ENCODE data around the gene PDLIM5.

Gene PDLIM5

GRCh38 chr4:94673961-94674360, 222.2 kb downstream of the PDLIM5 start:
- H3K36me3 ChIP-seq (ENCODE audit: control insufficient read depth, insufficient read depth, low read length): no peaks in the 10 kb centered on the region
- H3K4me3 ChIP-seq (ENCODE audit: low read depth, low read length): no peak overlapping the region
- H3K9me3 ChIP-seq (ENCODE audit: control insufficient read depth, insufficient read depth, low read depth, low read length): no peaks in the 10 kb centered on the region
- no peaks in the 10 kb centered on the region for H3K27me3 ChIP-seq (ENCODE audit: control insufficient read depth, insufficient read depth, low read length)
- H3K9ac ChIP-seq (ENCODE audit: low read length): no peak overlapping the region
- H3K27ac ChIP-seq (ENCODE audit: low read depth, low read length): no peak overlapping the region
- peaks cover 4% of the 10 kb centered on the region; the same call in 1 of the 2 replicates for H3K4me1 ChIP-seq (ENCODE audit: control insufficient read depth, insufficient read depth, low read length)

GRCh38 chr4:94676970-94677369, 225.2 kb downstream of the PDLIM5 start:
- H3K36me3 ChIP-seq (ENCODE audit: control insufficient read depth, insufficient read depth, low read length): no peaks in the 10 kb centered on the region
- no peaks in the 10 kb centered on the region for H3K27me3 ChIP-seq (ENCODE audit: control insufficient read depth, insufficient read depth, low read length)
- no peak overlapping the region for H3K27ac ChIP-seq (ENCODE audit: low read depth, low read length)
- H3K4me3 ChIP-seq (ENCODE audit: low read depth, low read length): no peak overlapping the region
- H3K4me1 ChIP-seq (ENCODE audit: control insufficient read depth, insufficient read depth, low read length): peaks cover 4% of the 10 kb centered on the region; the same call in 1 of the 2 replicates
- no peak overlapping the region for H3K9ac ChIP-seq (ENCODE audit: low read length)
- H3K9me3 ChIP-seq (ENCODE audit: control insufficient read depth, insufficient read depth, low read depth, low read length): no peaks in the 10 kb centered on the region

- no peaks in the 10 kb centered on the region for H3K36me3 ChIP-seq (ENCODE audit: control insufficient read depth, insufficient read depth, low read length)
- no peaks in the 10 kb centered on the region for H3K9me3 ChIP-seq (ENCODE audit: control insufficient read depth, insufficient read depth, low read depth, low read length)
- no peak overlapping the region for H3K4me3 ChIP-seq (ENCODE audit: low read depth, low read length)
- H3K27ac ChIP-seq (ENCODE audit: low read depth, low read length): no peak overlapping the region
- H3K9ac ChIP-seq (ENCODE audit: low read length): no peak overlapping the region
- no peaks in the 10 kb centered on the region for H3K27me3 ChIP-seq (ENCODE audit: control insufficient read depth, insufficient read depth, low read length)
- H3K4me1 ChIP-seq (ENCODE audit: control insufficient read depth, insufficient read depth, low read length): peaks cover 4% of the 10 kb centered on the region; the same call in 1 of the 2 replicates
Measured at GRCh38 chr4:94678896-94679295, 227.2 kb downstream of the PDLIM5 start.

GRCh38 chr4:94680176-94680862, 228.6 kb downstream of the PDLIM5 start:
- H3K4me1 ChIP-seq (ENCODE audit: control insufficient read depth, insufficient read depth, low read length): peaks cover 4% of the 10 kb centered on the region; the same call in 1 of the 2 replicates

GRCh38 chr4:94686086-94686485, 234.3 kb downstream of the PDLIM5 start:
- H3K4me1 ChIP-seq (ENCODE audit: control insufficient read depth, insufficient read depth, low read length): no peaks in the 10 kb centered on the region
- H3K36me3 ChIP-seq (ENCODE audit: control insufficient read depth, insufficient read depth, low read length): no peaks in the 10 kb centered on the region
- H3K9ac ChIP-seq (ENCODE audit: low read length): no peak overlapping the region
- no peak overlapping the region for H3K4me3 ChIP-seq (ENCODE audit: low read depth, low read length)
- no peak overlapping the region for H3K27ac ChIP-seq (ENCODE audit: low read depth, low read length)
- no peaks in the 10 kb centered on the region for H3K27me3 ChIP-seq (ENCODE audit: control insufficient read depth, insufficient read depth, low read length)
- H3K9me3 ChIP-seq (ENCODE audit: control insufficient read depth, insufficient read depth, low read depth, low read length): no peaks in the 10 kb centered on the region

More at GRCh38 chr4:94680176-94680862, 228.6 kb downstream of the PDLIM5 start:
- no peaks in the 10 kb centered on the region for H3K27me3 ChIP-seq (ENCODE audit: control insufficient read depth, insufficient read depth, low read length)
- H3K4me3 ChIP-seq (ENCODE audit: low read depth, low read length): no peak overlapping the region
- H3K36me3 ChIP-seq (ENCODE audit: control insufficient read depth, insufficient read depth, low read length): no peaks in the 10 kb centered on the region
- H3K9ac ChIP-seq (ENCODE audit: low read length): no peak overlapping the region
- no peak overlapping the region for H3K27ac ChIP-seq (ENCODE audit: low read depth, low read length)
- no peaks in the 10 kb centered on the region for H3K9me3 ChIP-seq (ENCODE audit: control insufficient read depth, insufficient read depth, low read depth, low read length)

- no peaks in the 10 kb centered on the region for H3K27me3 ChIP-seq (ENCODE audit: control insufficient read depth, insufficient read depth, low read length)
- H3K36me3 ChIP-seq (ENCODE audit: control insufficient read depth, insufficient read depth, low read length): no peaks in the 10 kb centered on the region
- H3K9ac ChIP-seq (ENCODE audit: low read length): no peak overlapping the region
- no peaks in the 10 kb centered on the region for H3K4me1 ChIP-seq (ENCODE audit: control insufficient read depth, insufficient read depth, low read length)
- H3K4me3 ChIP-seq (ENCODE audit: low read depth, low read length): no peak overlapping the region
- no peak overlapping the region for H3K27ac ChIP-seq (ENCODE audit: low read depth, low read length)
- H3K9me3 ChIP-seq (ENCODE audit: control insufficient read depth, insufficient read depth, low read depth, low read length): no peaks in the 10 kb centered on the region
Measured at GRCh38 chr4:94689155-94689860, 237.6 kb downstream of the PDLIM5 start.

GRCh38 chr4:94690851-94691254, 239.1 kb downstream of the PDLIM5 start:
- H3K9me3 ChIP-seq (ENCODE audit: control insufficient read depth, insufficient read depth, low read depth, low read length): no peaks in the 10 kb centered on the region
- H3K9ac ChIP-seq (ENCODE audit: low read length): no peak overlapping the region
- H3K27me3 ChIP-seq (ENCODE audit: control insufficient read depth, insufficient read depth, low read length): no peaks in the 10 kb centered on the region
- no peaks in the 10 kb centered on the region for H3K4me1 ChIP-seq (ENCODE audit: control insufficient read depth, insufficient read depth, low read length)
- no peaks in the 10 kb centered on the region for H3K36me3 ChIP-seq (ENCODE audit: control insufficient read depth, insufficient read depth, low read length)
- H3K27ac ChIP-seq (ENCODE audit: low read depth, low read length): no peak overlapping the region
- H3K4me3 ChIP-seq (ENCODE audit: low read depth, low read length): no peak overlapping the region

- Histone ChIP-seq H3K27me3 (ENCODE audit: control insufficient read depth, insufficient read depth, low read length) (no peaks in the 10 kb centered on the region), H3K9ac (ENCODE audit: low read length) (no peak overlapping the region), H3K27ac (ENCODE audit: low read depth, low read length) (no peak overlapping the region), H3K36me3 (ENCODE audit: control insufficient read depth, insufficient read depth, low read length) (no peaks in the 10 kb centered on the region), H3K9me3 (ENCODE audit: control insufficient read depth, insufficient read depth, low read depth, low read length) (no peaks in the 10 kb centered on the region), H3K4me1 (ENCODE audit: control insufficient read depth, insufficient read depth, low read length) (no peaks in the 10 kb centered on the region), H3K4me3 (ENCODE audit: low read depth, low read length) (no peak overlapping the region)
Measured at GRCh38 chr4:94691552-94691951, 239.8 kb downstream of the PDLIM5 start.

- H3K4me3 ChIP-seq (ENCODE audit: low read depth, low read length): no peak overlapping the region
- H3K36me3 ChIP-seq (ENCODE audit: control insufficient read depth, insufficient read depth, low read length): no peaks in the 10 kb centered on the region
- H3K9ac ChIP-seq (ENCODE audit: low read length): no peak overlapping the region
- no peak overlapping the region for H3K27ac ChIP-seq (ENCODE audit: low read depth, low read length)
- H3K27me3 ChIP-seq (ENCODE audit: control insufficient read depth, insufficient read depth, low read length): no peaks in the 10 kb centered on the region
- no peaks in the 10 kb centered on the region for H3K4me1 ChIP-seq (ENCODE audit: control insufficient read depth, insufficient read depth, low read length)
- H3K9me3 ChIP-seq (ENCODE audit: control insufficient read depth, insufficient read depth, low read depth, low read length): no peaks in the 10 kb centered on the region
Measured at GRCh38 chr4:94695384-94695783, 243.6 kb downstream of the PDLIM5 start.

- Histone ChIP-seq H3K4me3 (ENCODE audit: low read depth, low read length) (no peak overlapping the region), H3K9ac (ENCODE audit: low read length) (no peak overlapping the region), H3K36me3 (ENCODE audit: control insufficient read depth, insufficient read depth, low read length) (no peaks in the 10 kb centered on the region), H3K27me3 (ENCODE audit: control insufficient read depth, insufficient read depth, low read length) (no peaks in the 10 kb centered on the region), H3K4me1 (ENCODE audit: control insufficient read depth, insufficient read depth, low read length) (no peaks in the 10 kb centered on the region), H3K27ac (ENCODE audit: low read depth, low read length) (no peak overlapping the region), H3K9me3 (ENCODE audit: control insufficient read depth, insufficient read depth, low read depth, low read length) (no peaks in the 10 kb centered on the region)
Measured at GRCh38 chr4:94698187-94698586, 246.4 kb downstream of the PDLIM5 start.

- H3K27me3 ChIP-seq (ENCODE audit: control insufficient read depth, insufficient read depth, low read length): no peaks in the 10 kb centered on the region
- no peak overlapping the region for H3K4me3 ChIP-seq (ENCODE audit: low read depth, low read length)
- H3K27ac ChIP-seq (ENCODE audit: low read depth, low read length): no peak overlapping the region
Measured at GRCh38 chr4:94700298-94700697, 248.6 kb downstream of the PDLIM5 start.

More at GRCh38 chr4:94700298-94700697, 248.6 kb downstream of the PDLIM5 start:
- Histone ChIP-seq H3K4me1 (ENCODE audit: control insufficient read depth, insufficient read depth, low read length) (no peaks in the 10 kb centered on the region), H3K9ac (ENCODE audit: low read length) (no peak overlapping the region), H3K36me3 (ENCODE audit: control insufficient read depth, insufficient read depth, low read length) (no peaks in the 10 kb centered on the region), H3K9me3 (ENCODE audit: control insufficient read depth, insufficient read depth, low read depth, low read length) (no peaks in the 10 kb centered on the region)
